GM12878 (cell line): ENCODE data around the gene PLD5. TPM values are rescaled to one million over a fixed set of nuclear protein-coding genes. Genes with fewer than 3 reads are reported as not detected.

Experiments
- ATAC-seq: fragments of 200-7000 bp; cut with Tn5 transposase; 3 replicates; pipeline ENCODE4 v1.9.1; 2020; ENCODE audit warnings: mild to moderate bottlenecking, moderate library complexity
- BruUV-seq: library from RNA; stranded (reverse); fragments of 400-500 nt; replicated peaks from 2 replicates; lab custom pipeline; 2021; lab: Mats Ljungman, UMichigan
- CTCF ChIA-PET: fragments of 300-600 bp; sonication (Branson Sonifier 250); formaldehyde crosslinking; extraction: SDS; loops from one replicate; lab custom pipeline; 2021; ENCODE audit warnings: inconsistent platforms; lab: Yijun Ruan, JAX
- POLR2A ChIA-PET: fragments of 350-600 bp; formaldehyde crosslinking; extraction: SDS; loops from one replicate; lab custom pipeline; 2021; ENCODE audit warnings: inconsistent platforms; lab: Charles Lee
- RAD21 ChIA-PET: fragments of 300-600 bp; sonication (Branson Sonifier 250); formaldehyde crosslinking; loops from one replicate; lab custom pipeline; 2023; ENCODE audit warnings: antibody characterized with exemption; ENCODE audit not compliant: unreplicated experiment; lab: Charles Lee
- SMC1A ChIA-PET: fragments of 300-600 bp; sonication (Branson Sonifier 250); formaldehyde crosslinking; loops from one replicate; lab custom pipeline; 2023; ENCODE audit not compliant: unreplicated experiment, uncharacterized antibody; lab: Charles Lee
- DNase-seq: peaks from one replicate; pipeline ENCODE4 v3.0.0-alpha.2; 2011; ENCODE audit warnings: low read depth, low spot score
- FAIRE-seq: peaks from 3 replicates; lab custom pipeline; 2011; peaks lifted over from hg19 to GRCh38; lab: Jason Lieb, UNC
- H2AFZ ChIP-seq: 2 replicates; pipeline ENCODE4 v1.6.0; 2011; ENCODE audit warnings: low read depth, low read length, control low read depth; ENCODE audit not compliant: control insufficient read depth
- H3K27ac ChIP-seq: 2 replicates; pipeline ENCODE4 v1.5.1; 2011; ENCODE audit warnings: control low read depth; ENCODE audit not compliant: control insufficient read depth, insufficient read depth
- H3K27me3 ChIP-seq, 2 experiments: replicated peaks in 1 of 2; 2 replicates each; pipeline versions ENCODE4 v1.6.0 to v1.6.1; 2011; ENCODE audit warnings: low read length in 1 of 2; ENCODE audit not compliant: control insufficient read depth in 2 of 2, insufficient read depth in 2 of 2
- H3K36me3 ChIP-seq, 2 experiments: 2 replicates each; pipeline ENCODE4 v1.5.1; 2011; ENCODE audit warnings: low read length in 1 of 2; ENCODE audit not compliant: control insufficient read depth in 2 of 2, insufficient read depth in 2 of 2
- H3K4me1 ChIP-seq: 2 replicates; pipeline ENCODE4 v1.6.1; 2011; ENCODE audit warnings: mild to moderate bottlenecking, low read length, moderate library complexity, mixed read lengths; ENCODE audit not compliant: control insufficient read depth, insufficient read depth
- H3K4me2 ChIP-seq: 2 replicates; pipeline ENCODE4 v1.6.0; 2011; ENCODE audit warnings: control low read depth; ENCODE audit not compliant: control insufficient read depth, insufficient read depth
- H3K4me3 ChIP-seq: fragments of 200-600 bp; sonication (generic); 2 replicates; pipeline ENCODE4 v1.5.1; 2016
- H3K79me2 ChIP-seq: 2 replicates; pipeline ENCODE4 v1.6.0; 2011; ENCODE audit warnings: low read length; ENCODE audit not compliant: control insufficient read depth, insufficient read depth
- H3K9ac ChIP-seq: 2 replicates; pipeline ENCODE4 v1.8.0; 2011; ENCODE audit warnings: low read length, control low read depth, mixed read lengths; ENCODE audit not compliant: control insufficient read depth, insufficient read depth
- H3K9me3 ChIP-seq: replicated peaks from 3 replicates; pipeline ENCODE4 v1.5.1; 2011; ENCODE audit warnings: mild to moderate bottlenecking, low read length; ENCODE audit not compliant: control insufficient read depth, insufficient read depth
- H4K20me1 ChIP-seq: 2 replicates; pipeline ENCODE4 v1.6.0; 2011; ENCODE audit not compliant: control insufficient read depth, insufficient read depth
- CTCF ChIP-seq, 3 experiments: IDR thresholded peaks in 2 of 3; conservative IDR thresholded peaks in 1 of 3; 2 replicates each; pipeline ENCODE4 v1.5.1; 2011; ENCODE audit warnings: low read depth in 3 of 3, low read length in 3 of 3, mild to moderate bottlenecking in 3 of 3, control low read depth in 2 of 3, moderate library complexity in 2 of 3, inconsistent platforms in 1 of 3, mixed read lengths in 1 of 3; ENCODE audit not compliant: control insufficient read depth in 2 of 3, insufficient read depth in 1 of 3; ENCODE audit errors: extremely low read depth in 1 of 3
- ELK1 ChIP-seq: IDR thresholded peaks from 2 replicates; pipeline ENCODE4 v1.6.1; 2012; ENCODE audit warnings: low read depth, low read length, improper control_type of control experiment
- FOS ChIP-seq: IDR thresholded peaks from 3 replicates; pipeline ENCODE4 v1.6.1; 2011; ENCODE audit warnings: borderline replicate concordance; ENCODE audit not compliant: insufficient read length; ENCODE audit errors: extremely low read depth
- KAT2A ChIP-seq: conservative IDR thresholded peaks from 2 replicates; pipeline ENCODE4 v1.6.1; 2011; ENCODE audit warnings: low read depth, low read length; ENCODE audit not compliant: control insufficient read depth
- WGBS: methylation state at CpG from one replicate; pipeline ENCODE4 v1.1.6; 2016; ENCODE audit warnings: low lambda C conversion rate; ENCODE audit not compliant: insufficient replicate concordance, insufficient coverage; ENCODE audit errors: missing lambda C conversion rate; 5-methylcytosine and 5-hydroxymethylcytosine counted together
- in situ Hi-C: fragments of 300-500 bp; cut with MboI; formaldehyde crosslinking; loops from 9 replicates; pipeline ENCODE4 v1.14.3; 2018; ENCODE audit warnings: mixed read lengths
- intact Hi-C: fragments of 100-400 bp; cut with micrococcal nuclease; formaldehyde crosslinking; loops from one replicate; pipeline ENCODE4 v1.14.2; 2022; ENCODE audit not compliant: unreplicated experiment
- polyA plus RNA-seq, 11 experiments: library from polyadenylated mRNA; depleted of rRNA in 4 of 11; unstranded in 6 of 11; stranded (reverse) in 5 of 11; fragments of >200 nt; fragmentation: Nextera tagmentation in 4 of 11; fragmentation: Illumina TruSeq in 1 of 11; extraction: Ambion mirVana in 4 of 11; extraction: Trizol in 1 of 11; gene quantifications; 1 replicate in 1 of 11; 2 replicates in 10 of 11; pipeline versions ENCODE4 v1.2.1 to v1.2.3, GENCODE V29; 2011 to 2016; ENCODE audit warnings: inconsistent platforms in 2 of 11, missing spikeins in 2 of 11, low read depth in 1 of 11
- total RNA-seq, 4 experiments: library from RNA; depleted of rRNA in 3 of 4; stranded (reverse); fragments of >200 nt in 3 of 4; fragmentation: Illumina TruSeq in 1 of 4; extraction: Trizol in 1 of 4; gene quantifications; 2 replicates each; pipeline versions ENCODE4 v1.2.1 to v1.2.3, GENCODE V29; 2013 to 2021

Gene PLD5
- total and polyA plus RNA-seq, 10 of the 15 experiments (the other 5 are each of a cell fraction or from before 2014, with no cell fraction given), result not detected

- TF ChIP-seq FOS, result no peak
- TF ChIP-seq ELK1, result no peak
These were observed 328.4 kb downstream of the PLD5 start (continued) for GRCh38 chr1:242196101-242196500.

- CTCF ChIA-PET, result interaction anchor here (1.0 to 1.4 kb wide), 2 partner anchors 10 to 22 kb away, joined by 3 to 4 read pairs; no protein-coding TSS in a partner anchor
- RAD21 ChIA-PET, result no interaction called here
- no TSS peak for BruUV-seq
- H3K27ac ChIP-seq, result no peak overlapping the region
- H3K4me1 ChIP-seq, result no peaks in the 10 kb centered on the region
- 25% methylated on average over 2 of the region's 2 CpGs for WGBS
- H3K4me2 ChIP-seq, result no peak overlapping the region
- H3K36me3 ChIP-seq, result no peaks in the 10 kb centered on the region
- H3K9me3 ChIP-seq, result no peaks in the 10 kb centered on the region
- ATAC-seq, result no peak
- no peak for FAIRE-seq
- TF ChIP-seq KAT2A (no peak), CTCF (IDR thresholded peaks at IDR 0.05 in 2 of 3, conservative IDR thresholded peaks at IDR 0.05 in 1 of 3; ENCODE audit: control insufficient read depth in 2 of 3, extremely low read depth in 1 of 3, insufficient read depth in 1 of 3, low read depth in 3 of 3, low read length in 3 of 3) (peak in 1 of 3 experiments; percentile 4; a peak in 1 of 6 replicates)
- POLR2A ChIA-PET, result no interaction called here
- no peaks in the 10 kb centered on the region for H4K20me1 ChIP-seq
- H3K9ac ChIP-seq, result no peak overlapping the region
- in situ Hi-C loops, result no loop called here
- H3K4me3 ChIP-seq, result no peak overlapping the region
- SMC1A ChIA-PET, result interaction anchor here (1.4 kb wide), 1 partner anchor 9 kb away, joined by 3 read pairs; no protein-coding TSS in a partner anchor
- intact Hi-C loops, result no loop called here
- no peak overlapping the region for H2AFZ ChIP-seq
- H3K27me3 ChIP-seq, result no peaks in the 10 kb centered on the region
- no peak for DNase-seq
- no peaks in the 10 kb centered on the region for H3K79me2 ChIP-seq
These were observed 334.9 kb downstream of the PLD5 start for GRCh38 chr1:242189591-242189990.
